Putamen (tissue), 1 donor: ENCODE measurements around the gene CUTA.

Experiments
- DNase-seq: peaks from one replicate; pipeline ENCODE4 v3.0.0-alpha.2; 2016; ENCODE audit warnings: low spot score

CUTA gene

GRCh38 chr6:33417903-33418689 is at the start of gene CUTA:
Gene CUTA (minus strand): TSS chr6:33418107. CDS start chr6:33418000, 107 bp downstream.
- DNase-seq: peak; percentile 100

- DNase-seq: no peak
These were observed 49.2 kb upstream of the CUTA start for GRCh38 chr6:33467091-33467490.

- DNase-seq: no peak
These were observed 48.3 kb upstream of the CUTA start for GRCh38 chr6:33466075-33466735.

- DNase-seq: no peak
These were observed 41.3 kb upstream of the CUTA start for GRCh38 chr6:33459226-33459625.

GRCh38 chr6:33458676-33459075 is 40.8 kb upstream of the CUTA start:
- DNase-seq: no peak

GRCh38 chr6:33456156-33456555 is 38.2 kb upstream of the CUTA start:
- DNase-seq: no peak

- no peak for DNase-seq
These were observed 37.1 kb upstream of the CUTA start for GRCh38 chr6:33455051-33455450.

- peak; percentile 96 for DNase-seq
These were observed 36.4 kb upstream of the CUTA start, which contains the start of gene ZBTB9 for GRCh38 chr6:33454009-33454946. Gene ZBTB9 (plus strand): TSS chr6:33454576. CDS start chr6:33455101, 525 bp downstream.

GRCh38 chr6:33453393-33454008 is 35.6 kb upstream of the CUTA start:
- no peak for DNase-seq

- DNase-seq: no peak
These were observed 34.6 kb upstream of the CUTA start for GRCh38 chr6:33452496-33452895.

- DNase-seq: no peak
These were observed 33.7 kb upstream of the CUTA start for GRCh38 chr6:33451606-33452005.

- DNase-seq: no peak
These were observed 32.5 kb upstream of the CUTA start for GRCh38 chr6:33450434-33450833.

GRCh38 chr6:33446356-33446755 is 28.4 kb upstream of the CUTA start:
- no peak for DNase-seq

- DNase-seq: no peak
These were observed 27.3 kb upstream of the CUTA start for GRCh38 chr6:33445119-33445603.

- no peak for DNase-seq
These were observed 26.0 kb upstream of the CUTA start for GRCh38 chr6:33443619-33444504.

- DNase-seq: no peak
These were observed 25.1 kb upstream of the CUTA start for GRCh38 chr6:33443025-33443424.

GRCh38 chr6:33442283-33442682 is 24.4 kb upstream of the CUTA start:
- DNase-seq: no peak

- DNase-seq: no peak
These were observed 23.6 kb upstream of the CUTA start for GRCh38 chr6:33441457-33441856.

- no peak for DNase-seq
These were observed 22.9 kb upstream of the CUTA start for GRCh38 chr6:33440649-33441309.
